K562 (cell line): ENCODE results near the gene MEF2B. TPM values are rescaled to one million over a fixed set of nuclear protein-coding genes. Genes with fewer than 3 reads are reported as not detected.
A peak's percentile ranks its signal among the peaks of the same experiment; 100 is the strongest.

Experiments
- CBFA2T2 ChIP-seq: fragments of 450-650 bp; conservative IDR thresholded peaks from 2 replicates; pipeline ENCODE4 v1.6.1; 2017; ENCODE audit warnings: mild to moderate bottlenecking
- CC2D1A ChIP-seq: fragments of 450-650 bp; IDR thresholded peaks from 2 replicates; pipeline ENCODE4 v1.6.1; 2017; ENCODE audit warnings: mild to moderate bottlenecking
- HCFC1 ChIP-seq: IDR thresholded peaks from 2 replicates; pipeline ENCODE4 v1.6.1; 2012; ENCODE audit warnings: low read depth, low read length, improper control_type of control experiment
- HDAC2 ChIP-seq: fragments of 450-650 bp; IDR thresholded peaks from 2 replicates; pipeline ENCODE4 v1.6.1; 2016; ENCODE audit warnings: mild to moderate bottlenecking
- NRF1 ChIP-seq, 2 experiments: fragments of 450-650 bp; IDR thresholded peaks in 1 of 2; conservative IDR thresholded peaks in 1 of 2; 2 replicates each; pipeline ENCODE4 v1.6.1; 2014; ENCODE audit warnings: mild to moderate bottlenecking in 2 of 2
- POLR2AphosphoS2 ChIP-seq: IDR thresholded peaks from 2 replicates; pipeline ENCODE4 v1.6.1; 2012; ENCODE audit warnings: low read length, improper control_type of control experiment
- RBBP5 ChIP-seq: fragments of 200-600 bp; sonication (generic); IDR thresholded peaks from 2 replicates; pipeline ENCODE4 v1.6.1; 2012; ENCODE audit warnings: borderline replicate concordance, mild to moderate bottlenecking, low read length, control low read depth, inconsistent platforms; ENCODE audit not compliant: insufficient read depth, poor library complexity, severe bottlenecking
- SRSF9 ChIP-seq: fragments of 200-400 bp; formaldehyde crosslinking; IDR thresholded peaks from 2 replicates; pipeline ENCODE4 v1.6.1; 2017; ENCODE audit warnings: low read depth, low read length, borderline replicate concordance
- YBX1 ChIP-seq: fragments of 450-650 bp; IDR thresholded peaks from 2 replicates; pipeline ENCODE4 v1.7.1; 2016; ENCODE audit warnings: mild to moderate bottlenecking
- ZFP30 ChIP-seq: fragments of 250-450 bp; sonication (Bioruptor Pico); IDR thresholded peaks from 2 replicates; pipeline ENCODE4 v1.8.0; 2022; ENCODE audit warnings: moderate library complexity, mild to moderate bottlenecking, inconsistent platforms, borderline replicate concordance
- ZNF232 ChIP-seq: sonication (generic); formaldehyde crosslinking; IDR thresholded peaks from 2 replicates; pipeline ENCODE4 v1.8.0; 2022; ENCODE audit warnings: mild to moderate bottlenecking, missing genetic modification reagents
- ZNF695 ChIP-seq: fragments of 450-650 bp; formaldehyde crosslinking; IDR thresholded peaks from 2 replicates; pipeline ENCODE4 v1.4.0; 2020; ENCODE audit warnings: mild to moderate bottlenecking, moderate library complexity
- polyA plus RNA-seq, 8 experiments: library from polyadenylated mRNA; depleted of rRNA in 4 of 8; stranded (reverse) in 5 of 8; unstranded in 3 of 8; fragments of >200 nt; fragmentation: Nextera tagmentation in 2 of 8; fragmentation: Illumina TruSeq in 1 of 8; extraction: Ambion mirVana in 2 of 8; extraction: Trizol in 1 of 8; gene quantifications; 2 replicates each; pipeline versions ENCODE4 v1.2.1 to v1.2.3, GENCODE V29; 2011 to 2014; ENCODE audit warnings: inconsistent platforms in 1 of 8, missing spikeins in 1 of 8
- total RNA-seq, 7 experiments: library from RNA; depleted of rRNA in 6 of 7; stranded (reverse); fragments of >200 nt in 6 of 7; fragmentation: Illumina TruSeq in 2 of 7; extraction: Trizol in 2 of 7; gene quantifications; 2 replicates each; pipeline versions ENCODE4 v1.2.1 to v1.2.3, GENCODE V29; 2011 to 2021; ENCODE audit warnings: low replicate concordance in 1 of 7
- TF ChIP-seq, protein P1 (sequence below): fragments of 250-450 bp; sonication (Bioruptor Pico); IDR thresholded peaks from 2 replicates; pipeline ENCODE4 v1.5.1; 2021; ENCODE audit warnings: mild to moderate bottlenecking
- TF ChIP-seq, protein P2 (sequence below): fragments of 250-450 bp; sonication (Bioruptor Pico); IDR thresholded peaks from 2 replicates; pipeline ENCODE4 v1.9.0; 2021; ENCODE audit warnings: mild to moderate bottlenecking, inconsistent platforms
- TF ChIP-seq, protein P3 (sequence below): fragments of 450-650 bp; formaldehyde crosslinking; IDR thresholded peaks from 2 replicates; pipeline ENCODE4 v1.4.0; 2022; ENCODE audit warnings: missing genetic modification characterization
- TF ChIP-seq, protein P4 (sequence below): sonication (generic); formaldehyde crosslinking; IDR thresholded peaks from 2 replicates; pipeline ENCODE4 v1.8.0; 2023; ENCODE audit warnings: mild to moderate bottlenecking, missing genetic modification reagents
- TF ChIP-seq, protein P5 (sequence below): IDR thresholded peaks from 2 replicates; pipeline ENCODE4 v1.6.1; 2016; ENCODE audit warnings: missing genetic modification characterization, missing compliant biosample characterization
- TF ChIP-seq, protein P6 (sequence below): sonication (generic); formaldehyde crosslinking; IDR thresholded peaks from 2 replicates; pipeline ENCODE4 v1.8.0; 2022; ENCODE audit warnings: mild to moderate bottlenecking, missing genetic modification reagents

Gene MEF2B
- total and polyA plus RNA-seq, 9 of the 15 experiments (the other 6 are each of a cell fraction or from before 2014, with no cell fraction given): 0.14 to 1.9 (median 0.71) TPM; not detected in 3

DNA sequence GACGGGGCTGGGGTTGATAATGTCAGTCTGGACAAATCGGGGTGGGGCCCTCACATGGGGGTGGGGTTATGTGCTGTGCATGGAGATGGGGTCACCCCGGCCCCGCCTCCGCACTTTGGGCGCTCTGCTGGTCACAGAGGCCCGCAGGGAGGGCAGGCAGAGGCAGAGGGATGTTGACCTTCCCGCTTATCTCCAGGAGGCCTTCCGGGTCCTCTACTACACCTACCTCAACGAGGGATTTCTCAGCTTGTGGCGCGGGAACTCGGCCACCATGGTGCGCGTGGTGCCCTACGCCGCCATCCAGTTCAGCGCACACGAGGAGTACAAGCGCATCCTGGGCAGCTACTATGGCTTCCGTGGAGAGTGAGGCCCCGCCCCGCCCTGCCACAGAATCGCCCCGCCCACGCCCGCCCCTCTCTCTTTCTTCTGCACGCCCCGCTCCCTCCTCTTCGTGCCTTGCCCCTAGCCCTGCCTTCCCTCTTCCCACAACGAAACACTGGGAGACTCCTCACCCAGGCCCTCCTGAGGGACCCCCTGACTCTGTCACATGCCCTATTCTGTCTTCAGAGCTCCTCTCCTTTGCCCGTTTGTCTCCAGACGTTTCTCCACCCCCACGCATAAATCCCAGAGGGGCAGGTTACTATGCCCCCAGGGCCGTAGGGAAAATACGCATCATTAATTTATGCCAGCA lies 64.6 kb downstream of the MEF2B start (continued):
- TF ChIP-seq, protein P1, sequence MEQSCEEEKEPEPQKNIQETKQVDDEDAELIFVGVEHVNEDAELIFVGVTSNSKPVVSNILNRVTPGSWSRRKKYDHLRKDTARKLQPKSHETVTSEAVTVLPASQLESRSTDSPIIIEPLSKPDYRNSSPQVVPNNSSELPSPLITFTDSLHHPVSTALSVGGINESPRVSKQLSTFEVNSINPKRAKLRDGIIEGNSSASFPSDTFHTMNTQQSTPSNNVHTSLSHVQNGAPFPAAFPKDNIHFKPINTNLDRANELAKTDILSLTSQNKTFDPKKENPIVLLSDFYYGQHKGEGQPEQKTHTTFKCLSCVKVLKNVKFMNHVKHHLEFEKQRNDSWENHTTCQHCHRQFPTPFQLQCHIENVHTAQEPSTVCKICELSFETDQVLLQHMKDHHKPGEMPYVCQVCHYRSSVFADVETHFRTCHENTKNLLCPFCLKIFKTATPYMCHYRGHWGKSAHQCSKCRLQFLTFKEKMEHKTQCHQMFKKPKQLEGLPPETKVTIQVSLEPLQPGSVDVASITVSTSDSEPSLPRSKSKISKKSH: no peak
- TF ChIP-seq, protein P2, sequence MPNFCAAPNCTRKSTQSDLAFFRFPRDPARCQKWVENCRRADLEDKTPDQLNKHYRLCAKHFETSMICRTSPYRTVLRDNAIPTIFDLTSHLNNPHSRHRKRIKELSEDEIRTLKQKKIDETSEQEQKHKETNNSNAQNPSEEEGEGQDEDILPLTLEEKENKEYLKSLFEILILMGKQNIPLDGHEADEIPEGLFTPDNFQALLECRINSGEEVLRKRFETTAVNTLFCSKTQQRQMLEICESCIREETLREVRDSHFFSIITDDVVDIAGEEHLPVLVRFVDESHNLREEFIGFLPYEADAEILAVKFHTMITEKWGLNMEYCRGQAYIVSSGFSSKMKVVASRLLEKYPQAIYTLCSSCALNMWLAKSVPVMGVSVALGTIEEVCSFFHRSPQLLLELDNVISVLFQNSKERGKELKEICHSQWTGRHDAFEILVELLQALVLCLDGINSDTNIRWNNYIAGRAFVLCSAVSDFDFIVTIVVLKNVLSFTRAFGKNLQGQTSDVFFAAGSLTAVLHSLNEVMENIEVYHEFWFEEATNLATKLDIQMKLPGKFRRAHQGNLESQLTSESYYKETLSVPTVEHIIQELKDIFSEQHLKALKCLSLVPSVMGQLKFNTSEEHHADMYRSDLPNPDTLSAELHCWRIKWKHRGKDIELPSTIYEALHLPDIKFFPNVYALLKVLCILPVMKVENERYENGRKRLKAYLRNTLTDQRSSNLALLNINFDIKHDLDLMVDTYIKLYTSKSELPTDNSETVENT (CRISPR knock-in tag): no peak
- TF ChIP-seq, protein P3, sequence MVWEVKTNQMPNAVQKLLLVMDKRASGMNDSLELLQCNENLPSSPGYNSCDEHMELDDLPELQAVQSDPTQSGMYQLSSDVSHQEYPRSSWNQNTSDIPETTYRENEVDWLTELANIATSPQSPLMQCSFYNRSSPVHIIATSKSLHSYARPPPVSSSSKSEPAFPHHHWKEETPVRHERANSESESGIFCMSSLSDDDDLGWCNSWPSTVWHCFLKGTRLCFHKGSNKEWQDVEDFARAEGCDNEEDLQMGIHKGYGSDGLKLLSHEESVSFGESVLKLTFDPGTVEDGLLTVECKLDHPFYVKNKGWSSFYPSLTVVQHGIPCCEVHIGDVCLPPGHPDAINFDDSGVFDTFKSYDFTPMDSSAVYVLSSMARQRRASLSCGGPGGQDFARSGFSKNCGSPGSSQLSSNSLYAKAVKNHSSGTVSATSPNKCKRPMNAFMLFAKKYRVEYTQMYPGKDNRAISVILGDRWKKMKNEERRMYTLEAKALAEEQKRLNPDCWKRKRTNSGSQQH (CRISPR knock-in tag): no peak
- TF ChIP-seq ZNF695: no peak
- TF ChIP-seq, protein P4, sequence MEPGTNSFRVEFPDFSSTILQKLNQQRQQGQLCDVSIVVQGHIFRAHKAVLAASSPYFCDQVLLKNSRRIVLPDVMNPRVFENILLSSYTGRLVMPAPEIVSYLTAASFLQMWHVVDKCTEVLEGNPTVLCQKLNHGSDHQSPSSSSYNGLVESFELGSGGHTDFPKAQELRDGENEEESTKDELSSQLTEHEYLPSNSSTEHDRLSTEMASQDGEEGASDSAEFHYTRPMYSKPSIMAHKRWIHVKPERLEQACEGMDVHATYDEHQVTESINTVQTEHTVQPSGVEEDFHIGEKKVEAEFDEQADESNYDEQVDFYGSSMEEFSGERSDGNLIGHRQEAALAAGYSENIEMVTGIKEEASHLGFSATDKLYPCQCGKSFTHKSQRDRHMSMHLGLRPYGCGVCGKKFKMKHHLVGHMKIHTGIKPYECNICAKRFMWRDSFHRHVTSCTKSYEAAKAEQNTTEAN (CRISPR knock-in tag): no peak
- no peak for TF ChIP-seq CBFA2T2
- no peak for TF ChIP-seq CC2D1A
- TF ChIP-seq, protein P5, sequence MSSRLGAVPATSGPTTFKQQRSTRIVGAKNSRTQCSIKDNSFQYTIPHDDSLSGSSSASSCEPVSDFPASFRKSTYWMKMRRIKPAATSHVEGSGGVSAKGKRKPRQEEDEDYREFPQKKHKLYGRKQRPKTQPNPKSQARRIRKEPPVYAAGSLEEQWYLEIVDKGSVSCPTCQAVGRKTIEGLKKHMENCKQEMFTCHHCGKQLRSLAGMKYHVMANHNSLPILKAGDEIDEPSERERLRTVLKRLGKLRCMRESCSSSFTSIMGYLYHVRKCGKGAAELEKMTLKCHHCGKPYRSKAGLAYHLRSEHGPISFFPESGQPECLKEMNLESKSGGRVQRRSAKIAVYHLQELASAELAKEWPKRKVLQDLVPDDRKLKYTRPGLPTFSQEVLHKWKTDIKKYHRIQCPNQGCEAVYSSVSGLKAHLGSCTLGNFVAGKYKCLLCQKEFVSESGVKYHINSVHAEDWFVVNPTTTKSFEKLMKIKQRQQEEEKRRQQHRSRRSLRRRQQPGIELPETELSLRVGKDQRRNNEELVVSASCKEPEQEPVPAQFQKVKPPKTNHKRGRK (tag): no peak
- TF ChIP-seq YBX1: no peak
- no peak for TF ChIP-seq ZNF232 (CRISPR knock-in tag)
- no peak for TF ChIP-seq SRSF9
- peak; percentile 81 for TF ChIP-seq HDAC2
- 0 out of 2 replicates have a peak, but pooled peaks have one; percentile 39 for TF ChIP-seq POLR2AphosphoS2
- TF ChIP-seq ZFP30 (CRISPR knock-in tag): no peak
- TF ChIP-seq, protein P6, sequence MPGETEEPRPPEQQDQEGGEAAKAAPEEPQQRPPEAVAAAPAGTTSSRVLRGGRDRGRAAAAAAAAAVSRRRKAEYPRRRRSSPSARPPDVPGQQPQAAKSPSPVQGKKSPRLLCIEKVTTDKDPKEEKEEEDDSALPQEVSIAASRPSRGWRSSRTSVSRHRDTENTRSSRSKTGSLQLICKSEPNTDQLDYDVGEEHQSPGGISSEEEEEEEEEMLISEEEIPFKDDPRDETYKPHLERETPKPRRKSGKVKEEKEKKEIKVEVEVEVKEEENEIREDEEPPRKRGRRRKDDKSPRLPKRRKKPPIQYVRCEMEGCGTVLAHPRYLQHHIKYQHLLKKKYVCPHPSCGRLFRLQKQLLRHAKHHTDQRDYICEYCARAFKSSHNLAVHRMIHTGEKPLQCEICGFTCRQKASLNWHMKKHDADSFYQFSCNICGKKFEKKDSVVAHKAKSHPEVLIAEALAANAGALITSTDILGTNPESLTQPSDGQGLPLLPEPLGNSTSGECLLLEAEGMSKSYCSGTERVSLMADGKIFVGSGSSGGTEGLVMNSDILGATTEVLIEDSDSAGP: no peak
- no peak for TF ChIP-seq HCFC1
- no peak for TF ChIP-seq RBBP5
- TF ChIP-seq NRF1 (conservative IDR thresholded peaks at IDR 0.05 in 1 of 2, IDR thresholded peaks at IDR 0.05 in 1 of 2): peak; percentile 68 to 75
